Measurements from ENCODE around the gene ACTN1.

Gene ACTN1

DNA sequence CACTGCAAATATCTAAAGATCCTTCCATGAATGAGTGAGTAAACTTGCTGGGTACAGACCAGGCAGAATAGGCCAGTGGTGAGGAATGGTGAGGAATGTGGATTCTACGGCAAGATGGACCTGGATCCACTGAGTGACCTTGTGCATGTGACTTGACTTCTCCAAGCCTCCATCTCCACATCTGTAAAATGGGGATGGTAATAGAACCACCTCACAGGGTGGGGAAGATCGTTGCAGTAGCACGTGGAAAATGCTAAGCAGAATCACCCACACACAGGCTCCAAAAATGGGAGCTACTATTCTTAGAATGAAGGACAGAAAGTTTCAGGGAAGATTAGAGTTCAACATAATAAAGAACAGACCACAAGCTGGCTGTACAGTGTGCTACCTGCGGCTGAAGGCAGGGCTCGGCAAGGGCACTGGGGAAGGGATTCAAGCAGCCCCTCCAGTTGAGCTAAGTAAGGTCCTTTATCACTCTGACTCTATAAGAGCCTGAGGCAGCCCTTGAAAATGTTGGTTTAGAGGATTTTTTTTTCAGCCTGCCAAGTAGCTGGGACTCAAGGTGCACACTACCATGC, 47.5 kb downstream of the ACTN1 start:
- DNase-seq: no peak

DNA sequence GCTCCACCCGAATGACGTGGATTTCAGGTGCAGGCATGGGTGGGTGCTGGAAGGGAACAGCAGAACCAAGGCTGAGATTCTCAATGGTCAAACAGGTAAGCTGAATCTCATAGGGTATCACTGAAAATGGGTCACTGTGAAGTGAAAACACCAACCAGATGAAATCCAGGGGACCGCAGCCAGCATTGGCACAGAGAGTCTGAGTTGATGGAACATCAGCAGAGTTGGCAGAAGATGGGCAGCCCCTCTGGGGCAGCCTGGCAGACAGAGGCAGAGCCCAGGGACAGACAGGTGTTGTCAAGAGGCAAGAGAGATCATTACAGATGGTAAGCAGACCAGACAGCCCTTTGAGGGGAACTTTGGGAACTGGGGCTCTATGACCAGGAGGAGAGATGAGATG, 48.0 kb downstream of the ACTN1 start:
- no peak for DNase-seq

DNA sequence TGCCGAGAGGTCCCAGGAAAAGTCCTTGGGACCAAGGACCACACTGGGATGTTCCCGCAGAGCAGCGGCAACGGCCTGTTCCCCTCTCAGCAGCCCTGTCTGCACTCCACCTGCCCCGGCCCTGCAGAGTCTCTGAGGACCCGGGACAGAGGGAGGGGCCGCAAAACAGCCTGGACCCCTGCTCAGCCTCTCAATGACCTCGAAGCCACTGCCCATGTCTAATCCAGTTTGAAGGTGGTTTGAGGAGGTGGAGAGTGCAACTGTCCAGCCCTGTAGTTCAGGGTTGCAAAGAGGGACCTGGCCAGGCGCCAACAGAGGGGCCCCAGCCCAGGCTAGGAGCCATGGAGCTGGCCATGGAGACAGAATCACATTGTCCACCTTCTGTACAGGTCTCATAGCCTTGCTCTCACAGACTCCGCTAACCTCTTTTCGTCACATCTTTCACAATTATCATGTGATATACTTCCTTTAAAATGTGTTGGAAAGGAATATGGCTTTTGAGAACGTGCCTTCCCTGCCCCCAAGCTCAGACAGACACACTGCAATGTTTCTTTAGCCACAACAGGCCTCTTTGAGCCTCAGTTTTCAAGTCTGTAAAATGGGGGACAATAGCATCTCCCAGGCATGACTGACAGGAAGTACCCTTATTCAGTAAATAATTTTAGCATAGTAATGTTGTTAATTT, 49.3 kb downstream of the ACTN1 start:
- no peak for DNase-seq

DNA sequence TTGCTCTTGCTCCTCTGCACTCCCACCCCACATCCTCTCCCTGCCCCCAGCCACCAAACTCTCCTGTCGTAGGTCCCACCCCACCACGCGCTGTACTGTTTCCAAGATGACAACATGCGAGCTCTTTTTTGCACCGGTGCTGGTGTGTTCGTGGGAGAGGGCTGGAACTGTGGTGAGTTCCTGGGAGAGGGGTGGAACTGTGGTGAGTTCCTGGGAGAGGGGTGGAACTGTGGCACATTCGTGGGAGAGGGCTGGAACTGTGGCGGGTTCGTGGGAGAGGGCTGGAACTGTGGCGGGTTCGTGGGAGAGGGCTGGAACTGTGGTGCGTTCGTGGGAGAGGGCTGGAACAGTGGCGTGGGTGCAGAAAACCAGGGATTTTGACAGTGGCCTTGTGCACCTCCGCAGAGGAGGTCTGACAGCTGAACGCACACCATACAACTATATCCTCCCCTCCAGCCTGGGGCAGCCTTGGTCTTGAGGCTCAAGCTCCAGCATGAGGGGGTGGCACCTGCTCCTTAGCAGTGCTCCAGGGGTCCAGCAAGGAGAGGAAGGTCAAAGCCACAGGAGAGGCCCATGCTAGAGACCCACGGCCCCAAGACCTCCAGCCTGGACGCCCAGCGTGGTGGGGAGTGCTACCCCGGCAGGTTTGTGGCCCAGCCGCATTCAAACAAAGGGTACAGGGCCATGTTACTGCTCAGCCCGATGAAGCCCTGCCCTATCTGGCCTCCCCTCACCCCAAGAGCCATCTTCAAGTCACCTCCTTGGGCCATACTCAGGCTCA, 50.1 kb downstream of the ACTN1 start:
- DNase-seq: no peak

DNA sequence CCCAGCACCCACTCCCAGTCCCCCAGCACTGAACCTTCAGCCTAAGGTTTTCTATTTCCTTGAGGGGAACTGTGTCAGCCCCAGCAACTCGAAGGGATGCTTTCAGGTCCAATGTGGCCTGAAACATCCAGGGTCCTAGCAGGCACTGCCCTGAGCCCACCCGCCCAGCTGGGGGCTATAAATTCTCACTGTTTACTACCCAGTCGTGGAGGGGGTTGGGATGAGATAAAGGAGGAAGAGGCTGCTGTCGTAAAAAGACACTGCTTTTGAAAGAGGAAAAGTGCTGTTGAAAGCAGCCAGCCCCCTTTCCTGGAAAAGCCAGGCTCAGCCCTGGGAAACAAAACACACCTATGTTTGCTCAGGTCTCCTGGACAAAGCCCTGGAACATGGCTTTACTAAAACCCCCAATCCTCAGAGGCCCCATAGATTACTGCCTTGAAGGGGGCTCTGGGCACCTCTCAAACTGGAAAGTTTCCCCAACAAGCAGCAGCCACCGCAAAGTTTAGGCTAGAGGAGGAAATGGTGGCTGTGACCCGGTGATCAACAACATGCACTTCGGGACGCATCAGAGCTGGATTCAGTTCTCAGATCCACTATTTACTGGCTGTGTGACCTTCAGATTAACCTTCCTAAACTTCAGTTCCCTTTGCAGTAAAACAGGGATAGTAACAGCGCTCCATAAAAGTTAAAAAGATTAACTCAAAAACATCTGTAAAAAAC, 51.0 kb downstream of the ACTN1 start:
- DNase-seq: no peak

DNA sequence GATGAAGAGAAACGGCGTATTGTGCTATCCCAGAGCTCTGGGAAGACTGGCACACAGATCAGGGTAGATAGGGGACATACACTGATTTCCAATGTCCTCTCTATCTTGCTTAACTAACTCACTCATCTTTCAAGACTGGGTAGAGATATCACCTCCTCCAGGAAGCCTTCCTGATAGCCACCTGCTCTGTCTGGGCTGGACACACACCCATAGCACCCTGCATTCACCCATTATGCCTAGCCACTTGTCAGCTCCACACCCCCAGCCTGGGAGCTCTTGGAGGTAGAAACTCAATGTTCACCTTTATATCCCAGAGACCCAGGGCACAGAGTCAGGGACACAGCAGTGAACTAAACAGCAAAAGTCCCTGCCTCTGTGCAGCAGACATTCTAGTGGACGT, 52.0 kb downstream of the ACTN1 start:
- no peak for DNase-seq

DNA sequence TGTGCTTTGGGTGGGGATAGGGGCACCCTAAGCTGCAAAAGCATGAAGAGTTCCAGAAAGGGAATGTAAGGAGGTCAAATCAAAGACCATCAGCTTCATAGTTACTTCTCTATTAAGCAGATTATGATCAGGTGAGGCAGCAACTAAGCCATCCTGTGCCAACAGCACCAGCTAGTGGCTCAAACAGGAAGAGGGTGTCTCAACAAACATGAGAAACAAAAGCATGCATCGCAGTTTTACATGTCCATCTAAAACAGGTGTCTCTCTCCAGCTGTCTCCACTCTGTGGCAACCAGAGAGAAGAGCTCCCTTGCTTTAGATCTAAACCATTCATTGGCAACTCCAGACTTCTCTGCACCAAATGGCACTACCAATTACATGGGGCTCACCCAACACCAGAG, 52.9 kb downstream of the ACTN1 start:
- DNase-seq: no peak

DNA sequence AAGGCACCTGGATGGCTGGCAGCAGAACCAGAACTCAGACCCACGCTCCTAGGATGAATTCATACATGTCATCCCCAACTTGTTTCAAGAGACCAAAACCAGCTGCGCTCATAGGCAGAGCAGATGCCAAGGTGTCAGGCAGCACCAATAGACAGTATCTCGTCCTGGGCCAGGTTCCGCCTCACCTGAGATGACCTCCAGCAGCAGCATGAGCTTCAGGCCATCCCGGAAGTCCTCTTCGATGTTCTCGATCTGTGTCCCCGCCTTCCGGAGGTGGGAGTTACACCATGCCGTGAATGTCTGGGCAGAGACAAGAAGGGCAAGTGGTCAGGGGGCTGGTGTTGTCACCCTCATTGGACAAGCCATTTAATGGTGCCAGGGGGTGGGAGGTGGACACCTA, 53.7 kb downstream of the ACTN1 start:
- DNase-seq: no peak

DNA sequence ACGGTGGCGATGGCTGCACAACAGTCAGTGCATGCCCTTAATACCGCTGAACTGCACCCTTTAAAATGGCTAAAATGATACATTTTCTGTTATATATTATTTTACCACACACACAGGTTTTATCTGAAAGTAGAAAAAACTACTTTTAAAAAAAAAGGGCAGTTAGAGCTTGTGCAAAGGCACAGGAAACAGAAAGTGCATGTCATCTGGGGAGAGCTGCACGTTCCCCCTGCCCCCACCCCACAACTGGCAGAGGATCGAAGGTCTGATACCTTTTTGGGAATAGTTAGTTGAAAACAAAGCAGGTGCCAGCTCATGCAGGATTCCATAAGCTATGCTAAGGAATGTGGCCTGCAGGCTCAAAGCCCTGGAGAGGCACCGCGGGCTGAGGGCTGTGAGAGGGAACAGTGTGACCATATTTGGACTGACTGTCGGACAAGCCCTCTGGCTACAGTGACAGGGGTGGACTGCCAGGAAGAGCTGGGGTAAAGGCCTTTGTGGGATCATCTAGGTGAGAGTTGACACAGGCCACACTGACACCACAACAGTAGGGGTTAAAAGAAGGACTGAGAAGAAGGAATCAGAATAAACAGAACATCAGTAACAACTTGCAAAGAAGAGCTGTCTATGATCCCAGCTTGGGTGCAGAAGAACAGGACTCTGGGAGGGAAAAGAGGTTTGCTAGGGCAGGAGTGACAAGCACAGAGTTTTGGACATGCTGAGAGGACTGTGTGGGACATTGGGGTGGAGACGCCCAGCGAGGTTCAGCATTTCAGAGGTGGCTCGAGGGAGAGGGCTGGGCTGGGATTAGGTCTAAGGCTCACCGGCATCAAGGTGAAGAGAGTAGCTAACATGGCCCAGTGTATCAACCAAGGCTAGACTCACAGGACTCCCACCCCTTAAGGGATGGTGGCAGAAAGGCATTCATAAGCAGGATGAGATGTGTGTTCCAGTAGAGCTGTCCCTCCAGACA, 54.6 kb downstream of the ACTN1 start:
- no peak for DNase-seq

DNA sequence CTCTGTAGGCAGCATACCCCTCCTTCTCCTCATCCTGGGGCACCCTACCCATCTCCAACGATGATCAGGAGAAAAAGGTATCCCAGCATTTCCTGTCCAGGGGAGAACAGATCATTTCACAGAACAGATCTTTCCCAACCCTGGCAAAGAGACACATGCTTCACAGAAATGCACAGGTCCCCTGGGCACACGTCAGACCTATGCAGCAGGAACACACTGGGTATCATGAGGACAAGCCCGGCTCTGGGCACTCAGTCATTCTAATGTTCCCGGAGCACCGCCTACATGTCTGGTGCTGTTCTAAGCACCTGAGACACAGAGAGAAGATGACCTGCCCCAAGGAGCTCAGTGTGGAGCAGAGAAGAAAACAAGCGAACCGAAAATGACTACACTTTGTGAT, 56.2 kb downstream of the ACTN1 start:
- DNase-seq: no peak

DNA sequence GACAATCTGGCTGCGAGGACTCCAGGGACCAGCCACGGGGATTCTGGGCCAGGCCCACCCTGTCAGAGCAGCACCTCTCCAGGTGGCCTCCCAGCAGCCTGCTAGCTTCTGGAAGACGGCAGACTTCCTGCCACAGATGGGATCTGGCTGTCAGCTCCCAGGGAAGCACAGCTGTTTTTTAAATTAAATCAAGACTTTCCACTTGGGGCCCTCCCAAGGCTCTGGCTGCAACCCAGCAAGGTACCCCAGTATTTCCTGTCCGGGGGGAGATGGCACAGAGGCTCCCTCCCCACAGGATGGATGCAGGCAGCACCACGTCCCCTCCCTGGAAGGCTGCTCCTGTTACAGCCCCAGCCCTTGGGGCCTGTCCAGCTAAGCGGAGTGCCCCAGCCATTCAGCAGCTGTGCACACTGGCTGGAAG, 56.9 kb downstream of the ACTN1 start:
- DNase-seq: no peak

DNA sequence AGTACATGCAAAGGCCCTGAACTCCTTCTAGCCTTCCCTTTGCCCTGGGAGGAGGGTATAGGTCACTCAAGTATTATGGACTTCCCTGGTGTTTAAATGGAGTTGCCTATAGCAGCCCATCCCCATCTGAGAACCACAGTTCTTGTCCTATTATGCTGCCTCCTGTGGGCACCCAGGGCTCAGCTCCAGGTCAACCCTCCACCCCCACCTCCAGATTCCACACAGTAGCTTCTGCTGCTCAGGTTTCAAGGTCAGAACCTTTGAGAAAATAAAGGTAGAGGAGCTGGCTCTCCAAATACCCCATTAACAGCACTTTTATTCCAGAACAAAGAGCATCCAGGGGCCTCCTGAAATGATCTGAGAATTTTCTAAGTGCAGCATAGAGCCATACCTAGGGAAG, 57.4 kb downstream of the ACTN1 start:
- no peak for DNase-seq

DNA sequence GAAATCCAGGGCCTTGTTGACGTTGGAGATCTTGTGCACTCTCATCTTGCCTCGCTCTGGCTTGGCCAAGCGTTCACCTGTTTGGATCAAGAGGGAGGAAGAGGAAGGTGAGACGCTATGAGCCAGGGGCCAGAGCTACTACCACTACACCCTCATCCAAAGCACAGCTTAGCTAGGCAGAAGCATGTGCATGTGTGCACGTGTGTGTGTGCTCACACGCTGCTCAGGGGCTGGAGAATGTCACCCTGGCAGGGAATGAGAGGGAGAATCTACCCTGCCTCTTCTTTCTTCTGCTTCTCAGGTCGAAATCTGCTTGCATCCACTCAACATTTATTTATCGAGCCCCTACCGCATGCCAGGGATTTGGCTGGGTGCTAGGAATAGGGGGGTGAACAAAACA, 58.1 kb downstream of the ACTN1 start:
- no peak for DNase-seq

DNA sequence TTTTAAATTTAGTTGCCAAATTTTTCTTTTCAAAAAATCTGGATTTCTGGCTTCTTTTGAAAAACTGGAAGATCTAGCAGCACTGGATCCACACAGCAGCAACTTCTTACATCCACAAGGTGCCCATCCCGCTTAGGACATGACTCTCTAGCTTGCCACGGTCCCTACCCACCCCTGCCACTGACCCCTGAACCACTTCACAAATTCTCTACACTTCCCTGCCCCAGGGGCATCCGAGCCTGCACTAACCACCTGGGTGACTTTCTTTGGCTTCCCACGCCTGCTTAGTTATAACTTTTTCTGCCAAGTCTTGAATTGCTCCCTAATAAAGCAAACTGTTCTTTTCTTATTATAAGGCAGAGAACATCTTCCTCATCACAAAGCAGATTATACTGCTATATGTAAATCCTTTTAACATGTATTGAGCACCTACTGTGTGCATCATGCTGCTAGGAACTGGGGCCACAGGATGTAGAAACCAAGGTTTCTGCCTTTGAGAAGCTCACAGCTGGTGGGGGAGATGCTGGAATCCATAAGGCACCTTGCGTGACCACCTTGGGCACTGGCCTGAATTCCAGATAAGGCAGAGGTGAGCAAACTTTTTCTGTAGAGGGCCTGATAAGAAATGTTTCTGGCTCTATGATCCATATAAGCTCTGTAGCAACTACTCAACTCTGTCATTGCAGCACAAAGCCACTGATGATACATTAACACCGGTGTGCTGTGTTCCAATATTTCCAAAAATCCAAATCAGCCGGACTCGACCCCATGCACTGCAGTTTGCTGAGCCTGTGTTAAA, 59.8 kb downstream of the ACTN1 start:
- no peak for DNase-seq

DNA sequence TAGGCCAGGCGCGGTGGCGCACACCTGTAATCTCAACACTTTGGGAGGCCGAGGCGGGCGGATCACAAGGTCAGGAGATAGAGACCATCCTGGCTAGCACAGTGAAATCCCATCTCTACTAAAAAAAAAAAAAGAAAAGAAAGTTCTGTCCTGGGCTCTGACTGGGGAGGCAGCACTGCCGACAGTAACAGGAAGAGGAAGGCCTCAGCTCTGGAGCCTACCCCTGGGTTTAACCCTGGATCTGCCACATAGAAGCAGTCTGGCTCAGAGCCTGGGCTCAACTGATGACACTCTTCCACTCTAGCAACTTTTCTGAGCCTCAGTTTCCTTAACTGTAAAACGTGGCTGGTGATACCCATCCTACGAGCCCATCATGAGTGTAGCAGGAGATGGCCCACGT, 60.5 kb downstream of the ACTN1 start:
- DNase-seq: no peak

DNA sequence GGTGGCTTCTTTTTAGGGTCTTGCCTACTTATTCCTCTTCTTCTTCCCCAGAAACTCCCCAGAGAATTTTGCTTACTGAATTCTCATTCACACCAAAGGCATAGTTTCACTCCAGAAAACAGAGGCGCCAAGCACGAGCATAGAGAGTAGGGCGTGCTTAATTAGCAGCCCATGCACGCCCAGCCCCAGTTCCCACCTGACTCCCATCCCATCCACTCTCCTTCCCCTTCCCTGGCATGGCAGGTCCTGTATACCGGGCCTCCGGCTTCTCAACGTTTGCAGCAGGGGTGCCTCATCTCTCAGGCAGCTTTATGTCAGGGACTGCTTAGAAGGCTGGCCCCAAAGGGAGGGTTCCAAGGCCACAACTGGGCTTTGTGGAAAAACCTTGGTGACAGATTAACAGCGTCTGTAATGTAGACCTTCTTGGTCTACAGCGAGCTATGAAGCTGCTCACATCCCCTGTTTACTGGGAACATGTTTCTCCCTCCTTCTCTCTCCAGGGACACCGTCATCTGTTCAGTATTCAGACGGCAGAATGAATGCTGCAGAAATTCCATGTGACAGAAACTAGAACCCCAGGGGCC, 62.7 kb downstream of the ACTN1 start:
- DNase-seq: no peak

DNA sequence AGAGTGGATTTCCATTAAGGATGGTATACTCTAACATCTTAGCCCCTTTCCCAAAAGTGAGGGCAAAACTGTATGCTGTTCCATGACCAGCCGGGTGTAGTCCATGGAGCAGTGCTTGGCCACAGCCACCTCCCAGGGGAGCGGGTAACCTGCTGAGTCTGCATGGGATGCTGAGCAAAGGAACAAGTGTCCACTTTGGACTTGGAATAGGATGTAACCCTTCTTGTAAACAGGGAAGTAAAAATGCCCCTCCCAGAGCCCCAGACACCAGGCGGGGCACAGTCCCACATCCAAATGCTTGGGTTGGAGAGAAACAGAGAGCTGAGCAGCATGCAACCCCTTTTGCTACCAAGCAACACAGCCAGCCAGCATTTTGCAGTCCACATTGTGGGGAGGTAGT, 65.6 kb downstream of the ACTN1 start:
- no peak for DNase-seq

DNA sequence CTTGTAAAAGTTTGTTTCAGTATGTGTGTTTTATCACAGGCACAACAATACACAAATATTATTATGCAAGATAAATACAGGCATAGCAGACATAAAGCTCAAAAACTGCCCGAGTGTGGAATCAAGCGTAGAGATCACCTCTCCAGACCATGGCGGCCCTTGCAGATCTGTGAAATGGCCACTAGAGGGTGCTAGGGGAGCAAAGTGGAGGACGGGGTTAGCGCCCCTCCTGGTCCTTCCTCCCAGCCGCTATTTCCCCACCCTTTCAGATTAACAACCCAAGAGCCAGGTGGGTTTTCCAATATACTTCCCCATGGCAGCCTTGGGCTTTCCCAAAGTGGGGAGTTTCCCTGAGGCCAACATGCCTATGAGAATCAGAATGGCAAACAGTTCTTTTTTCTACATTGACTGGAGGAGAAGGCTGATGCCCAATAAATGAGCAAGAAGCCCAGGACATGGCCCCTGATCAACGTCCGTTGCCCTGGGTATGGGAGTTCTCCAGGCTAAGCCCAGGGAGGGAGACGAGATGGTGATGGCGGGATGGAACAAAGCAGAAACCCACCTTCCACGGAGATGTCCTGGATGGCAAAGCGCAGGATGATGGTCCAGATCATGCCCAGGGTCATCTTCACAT, 67.4 kb downstream of the ACTN1 start:
- DNase-seq: peak; percentile 73

DNA sequence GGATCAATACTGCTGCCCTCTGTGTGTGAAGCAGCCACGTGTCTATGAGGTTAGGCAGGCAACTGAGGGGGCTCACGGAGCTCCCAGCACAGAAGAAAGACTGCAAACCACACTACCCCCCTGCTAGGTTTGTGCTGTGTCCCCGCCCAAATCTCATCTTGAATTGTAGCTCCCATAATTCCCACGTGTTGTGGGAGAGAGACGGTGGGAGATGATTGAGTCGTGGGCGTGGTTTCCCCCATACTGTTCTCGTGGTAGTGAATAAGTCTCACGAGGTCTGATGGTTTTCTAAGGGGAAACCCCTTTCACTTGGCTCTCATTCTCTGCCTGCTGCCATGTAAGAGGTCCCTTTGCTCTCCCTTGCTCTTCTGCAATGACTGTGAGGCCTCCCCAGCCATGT, 68.6 kb downstream of the ACTN1 start:
- no peak for DNase-seq

DNA sequence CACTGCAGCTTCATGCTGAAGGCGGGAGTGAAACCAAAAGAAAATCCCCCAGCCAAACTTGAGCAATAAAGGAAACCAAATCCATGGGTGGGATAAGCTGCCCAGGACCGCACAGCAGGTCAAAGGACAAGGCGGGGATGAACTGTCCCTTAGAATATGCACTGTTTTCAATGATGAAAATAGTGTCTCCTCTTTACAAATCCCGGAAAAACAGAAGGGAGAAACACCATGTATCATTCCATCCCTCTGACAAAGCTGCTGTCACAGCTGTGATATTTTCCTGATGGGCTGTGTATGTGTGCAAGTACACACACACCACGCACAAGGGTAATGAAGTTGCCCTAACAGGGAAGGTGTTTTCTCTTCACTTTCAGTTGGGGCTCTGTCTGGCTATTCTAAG, 70.3 kb downstream of the ACTN1 start:
- no peak for DNase-seq

DNA sequence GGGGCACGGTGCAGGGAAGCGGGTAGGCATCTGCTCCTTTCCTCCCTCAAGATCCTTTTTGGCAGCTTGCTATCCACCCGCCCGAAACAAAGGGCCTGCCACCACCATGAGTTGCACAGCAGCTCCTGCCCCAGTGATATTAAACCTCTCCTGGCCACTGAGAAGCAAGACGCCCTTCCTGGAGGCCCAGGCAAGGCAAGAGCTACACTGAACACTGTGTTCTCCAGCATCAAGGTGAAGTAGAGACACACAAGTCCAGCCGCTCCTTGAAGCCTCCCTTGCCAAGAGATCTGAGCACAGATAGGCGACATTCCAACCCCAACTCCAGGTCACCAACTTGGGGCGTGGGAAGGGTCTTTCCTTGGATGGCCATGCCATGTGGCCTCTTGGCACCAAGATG, 70.9 kb downstream of the ACTN1 start:
- no peak for DNase-seq

Measured in activated CD4-positive, CD25-positive, alpha-beta regulatory T cell treated with anti-CD3 and anti-CD28 coated beads, Interleukin-2, amount 50 U/mL, for 72 hours (primary cell).